ENCODE data around the gene DNAJC18. TPM values are rescaled to one million over a fixed set of nuclear protein-coding genes. Genes with fewer than 3 reads are reported as not detected.
A peak's percentile ranks its signal among the peaks of the same experiment; 100 is the strongest.
"Not testable (repeated sequence)": the region's sequence is repeated elsewhere in the genome, so short reads cannot be mapped to it uniquely, and the experiment has no call there.

DNAJC18 gene
- total RNA-seq, 4 donors from 2014 or later: 0.35 to 23.9 (median 3.4) TPM

DNA sequence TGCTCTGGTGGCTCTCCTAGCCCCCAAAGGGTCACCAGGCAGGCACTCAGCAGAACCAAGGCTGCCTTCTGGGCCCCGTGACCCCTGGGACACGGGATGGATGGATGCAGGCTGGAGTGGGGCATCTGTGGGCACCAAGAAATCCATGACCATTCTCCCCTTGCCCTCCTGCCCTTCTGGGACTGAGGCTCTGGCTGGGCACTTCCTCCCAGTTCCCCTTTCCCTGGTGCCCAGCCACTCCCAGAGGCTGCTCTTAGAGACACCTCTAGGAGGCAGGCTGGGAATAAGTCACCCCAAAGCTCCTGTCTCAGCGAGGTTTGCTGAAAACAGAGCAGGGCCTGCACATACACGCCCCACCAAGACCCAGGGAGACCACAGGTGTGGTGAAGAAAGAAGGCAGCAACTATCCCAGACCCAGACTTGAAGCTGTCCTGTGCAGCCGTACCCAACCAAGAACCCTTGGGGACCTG lies 42.3 kb upstream of the DNAJC18 start:
- H3K27me3 ChIP-seq: no peaks in the 10 kb centered on the region
- TF ChIP-seq POLR2A (IDR thresholded peaks at IDR 0.05): no peak
- TF ChIP-seq, protein P1, sequence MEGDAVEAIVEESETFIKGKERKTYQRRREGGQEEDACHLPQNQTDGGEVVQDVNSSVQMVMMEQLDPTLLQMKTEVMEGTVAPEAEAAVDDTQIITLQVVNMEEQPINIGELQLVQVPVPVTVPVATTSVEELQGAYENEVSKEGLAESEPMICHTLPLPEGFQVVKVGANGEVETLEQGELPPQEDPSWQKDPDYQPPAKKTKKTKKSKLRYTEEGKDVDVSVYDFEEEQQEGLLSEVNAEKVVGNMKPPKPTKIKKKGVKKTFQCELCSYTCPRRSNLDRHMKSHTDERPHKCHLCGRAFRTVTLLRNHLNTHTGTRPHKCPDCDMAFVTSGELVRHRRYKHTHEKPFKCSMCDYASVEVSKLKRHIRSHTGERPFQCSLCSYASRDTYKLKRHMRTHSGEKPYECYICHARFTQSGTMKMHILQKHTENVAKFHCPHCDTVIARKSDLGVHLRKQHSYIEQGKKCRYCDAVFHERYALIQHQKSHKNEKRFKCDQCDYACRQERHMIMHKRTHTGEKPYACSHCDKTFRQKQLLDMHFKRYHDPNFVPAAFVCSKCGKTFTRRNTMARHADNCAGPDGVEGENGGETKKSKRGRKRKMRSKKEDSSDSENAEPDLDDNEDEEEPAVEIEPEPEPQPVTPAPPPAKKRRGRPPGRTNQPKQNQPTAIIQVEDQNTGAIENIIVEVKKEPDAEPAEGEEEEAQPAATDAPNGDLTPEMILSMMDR (IDR thresholded peaks at IDR 0.05): no peak
- H3K4me1 ChIP-seq: peaks cover 0 to 26% (median 0%) of the 10 kb centered on the region in 4 donors
- H3K27ac ChIP-seq: peak overlapping the region; percentile 74 to 93 (median 87)
- peaks cover 0 to 13% (median 0%) of the 10 kb centered on the region in 3 donors for H3K36me3 ChIP-seq
- H3K9me3 ChIP-seq: no peaks in the 10 kb centered on the region
- H3K4me3 ChIP-seq: peak overlapping the region; percentile 34 to 55 (median 44)
- peak in 1 of 3 donors; percentile 22 for DNase-seq

DNA sequence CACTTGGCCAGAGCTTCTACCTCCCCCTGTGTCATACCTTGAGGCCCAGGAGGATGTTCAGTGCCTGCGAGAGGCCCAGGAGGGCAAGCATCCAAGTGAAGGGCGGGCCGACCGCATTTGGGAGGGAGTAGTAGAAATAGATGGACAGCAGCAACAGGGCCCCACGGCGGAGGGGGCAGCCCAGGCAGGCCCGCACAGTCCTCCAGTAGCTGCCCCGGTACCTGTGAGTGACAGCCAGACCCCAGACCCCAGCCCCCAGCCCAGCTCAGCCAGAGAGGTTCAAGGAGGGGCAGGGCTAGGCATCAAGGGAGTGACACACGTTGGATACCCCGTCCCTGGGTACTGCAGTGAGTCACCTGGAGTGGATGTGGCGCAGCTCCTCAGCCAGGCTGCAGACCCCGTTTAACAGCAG lies 41.8 kb upstream of the DNAJC18 start:
- H3K9me3 ChIP-seq: no peaks in the 10 kb centered on the region
- H3K4me3 ChIP-seq: peak overlapping the region; percentile 34 to 55 (median 44)
- peak in 1 of 3 donors; percentile 63 for DNase-seq
- H3K36me3 ChIP-seq: peaks cover 0 to 17% (median 0%) of the 10 kb centered on the region in 3 donors
- peak overlapping the region; percentile 74 to 93 (median 87) for H3K27ac ChIP-seq
- peaks cover 0 to 26% (median 0%) of the 10 kb centered on the region in 4 donors for H3K4me1 ChIP-seq
- no peaks in the 10 kb centered on the region for H3K27me3 ChIP-seq
- TF ChIP-seq, protein P1 (IDR thresholded peaks at IDR 0.05): no peak
- no peak for TF ChIP-seq POLR2A (IDR thresholded peaks at IDR 0.05)

DNA sequence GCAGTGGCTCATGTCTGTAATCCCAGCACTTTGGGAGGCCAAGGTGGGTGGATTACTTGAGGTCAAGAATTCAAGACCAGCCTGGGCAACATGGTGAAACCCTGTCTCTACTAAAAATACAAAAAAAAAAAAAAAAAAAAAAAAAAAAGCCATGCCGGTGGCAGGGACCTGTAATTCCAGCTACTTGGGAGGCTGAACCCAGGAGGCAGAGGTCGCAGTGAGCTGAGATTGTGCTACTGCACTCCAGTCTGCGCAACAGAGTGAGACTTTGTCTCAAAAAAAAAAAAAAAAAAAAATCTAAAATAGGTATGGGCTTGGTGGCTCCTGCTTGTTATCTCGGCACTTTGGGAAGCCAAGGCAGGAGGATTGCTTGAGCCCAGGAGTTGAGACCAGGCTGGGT lies 40.4 kb upstream of the DNAJC18 start:
- H3K4me3 ChIP-seq, H3K27me3 ChIP-seq, DNase-seq, H3K9me3 ChIP-seq, H3K27ac ChIP-seq: not testable (repeated sequence)
- Histone ChIP-seq H3K4me1 (peaks cover 0 to 35% (median 0%) of the 10 kb centered on the region in 4 donors), H3K36me3 (peaks cover 0 to 20% (median 0%) of the 10 kb centered on the region in 3 donors)

DNA sequence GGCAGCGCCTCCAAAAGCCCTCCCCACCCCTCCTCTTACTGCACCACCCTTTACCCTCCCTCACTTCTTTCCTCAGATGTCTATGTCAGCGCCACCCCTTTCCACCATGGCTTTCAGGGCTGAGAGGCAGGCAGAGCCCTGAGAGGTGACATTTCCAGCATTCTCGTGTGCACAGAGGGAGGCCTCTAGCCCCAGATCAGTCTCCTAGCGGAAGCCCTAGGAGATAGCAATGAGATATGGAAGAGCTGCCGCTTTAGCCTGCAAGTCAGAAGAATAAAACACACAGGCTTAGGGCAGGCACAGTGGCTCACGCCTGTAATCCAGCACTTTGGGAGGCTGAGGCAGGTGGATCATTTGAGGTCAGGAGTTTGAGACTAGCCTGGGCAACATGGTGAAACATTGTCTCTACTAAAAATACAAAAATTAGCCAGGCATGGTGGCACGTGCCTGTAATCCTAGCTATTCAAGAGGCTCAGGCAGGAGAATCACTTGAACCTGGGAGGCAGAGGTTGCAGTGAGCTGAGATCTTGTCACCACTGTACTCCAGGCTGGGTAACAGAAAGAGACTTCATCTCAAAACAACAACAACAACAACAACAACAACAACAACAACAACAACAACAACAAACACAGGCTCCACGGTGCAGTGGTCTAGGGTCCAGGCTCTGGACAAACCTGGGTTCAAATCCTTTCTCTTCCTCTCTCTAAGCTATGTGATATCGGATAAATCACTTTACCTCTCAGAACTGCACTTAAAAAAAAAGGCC lies 39.5 kb upstream of the DNAJC18 start:
- not testable (repeated sequence) for DNase-seq, H3K9me3 ChIP-seq, H3K27ac ChIP-seq, H3K27me3 ChIP-seq, H3K4me3 ChIP-seq
- H3K36me3 ChIP-seq: peaks cover 0 to 20% (median 0%) of the 10 kb centered on the region in 3 donors
- H3K4me1 ChIP-seq: peaks cover 0 to 42% (median 0%) of the 10 kb centered on the region in 4 donors

DNA sequence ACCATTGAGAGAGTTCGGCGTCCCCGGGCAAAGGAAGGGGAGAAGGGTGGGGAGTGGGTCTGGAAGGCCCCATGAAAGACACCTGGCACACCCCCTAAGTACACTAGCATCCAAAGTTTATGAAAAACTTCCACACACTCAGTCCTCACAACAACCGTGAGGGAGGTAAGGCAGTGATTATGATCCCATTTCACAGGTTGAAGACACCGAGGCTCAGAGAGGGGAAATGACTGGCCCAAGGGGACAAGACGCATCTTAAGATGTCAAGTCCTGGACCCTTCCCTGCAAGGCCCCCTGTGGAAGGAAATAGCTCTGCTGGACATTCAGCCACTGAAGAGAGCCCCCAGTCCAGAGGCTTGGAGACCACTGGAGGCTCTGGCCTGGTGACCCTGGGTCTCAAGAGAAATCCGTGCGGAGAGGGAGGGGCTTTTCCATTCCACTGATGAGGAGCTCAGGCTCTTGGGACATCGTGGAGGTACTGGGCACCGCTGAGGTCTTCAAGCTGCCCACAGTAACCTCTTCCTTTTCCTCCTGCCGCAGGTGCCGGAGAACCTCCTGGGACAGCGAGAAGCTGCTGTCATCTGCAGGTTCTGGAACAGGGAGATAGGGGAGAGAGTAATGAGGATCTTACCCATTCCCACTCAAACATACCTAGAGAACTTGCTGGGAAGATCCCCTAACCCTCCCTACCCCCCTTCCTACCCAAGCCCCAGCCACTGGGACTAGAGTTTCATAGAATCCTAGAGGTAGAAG lies 36.7 kb upstream of the DNAJC18 start:
- no peaks in the 10 kb centered on the region for H3K27me3 ChIP-seq
- no peak for DNase-seq
- TF ChIP-seq POLR2A (IDR thresholded peaks at IDR 0.05): no peak
- TF ChIP-seq, protein P1 (IDR thresholded peaks at IDR 0.05): no peak
- no peaks in the 10 kb centered on the region for H3K9me3 ChIP-seq
- peaks cover 0 to 20% (median 0%) of the 10 kb centered on the region in 3 donors for H3K36me3 ChIP-seq
- H3K4me3 ChIP-seq: no peak overlapping the region
- H3K27ac ChIP-seq: peak overlapping the region in 2 of 4 donors; percentile 2 to 26
- peaks cover 0 to 52% (median 3%) of the 10 kb centered on the region in 4 donors for H3K4me1 ChIP-seq

DNA sequence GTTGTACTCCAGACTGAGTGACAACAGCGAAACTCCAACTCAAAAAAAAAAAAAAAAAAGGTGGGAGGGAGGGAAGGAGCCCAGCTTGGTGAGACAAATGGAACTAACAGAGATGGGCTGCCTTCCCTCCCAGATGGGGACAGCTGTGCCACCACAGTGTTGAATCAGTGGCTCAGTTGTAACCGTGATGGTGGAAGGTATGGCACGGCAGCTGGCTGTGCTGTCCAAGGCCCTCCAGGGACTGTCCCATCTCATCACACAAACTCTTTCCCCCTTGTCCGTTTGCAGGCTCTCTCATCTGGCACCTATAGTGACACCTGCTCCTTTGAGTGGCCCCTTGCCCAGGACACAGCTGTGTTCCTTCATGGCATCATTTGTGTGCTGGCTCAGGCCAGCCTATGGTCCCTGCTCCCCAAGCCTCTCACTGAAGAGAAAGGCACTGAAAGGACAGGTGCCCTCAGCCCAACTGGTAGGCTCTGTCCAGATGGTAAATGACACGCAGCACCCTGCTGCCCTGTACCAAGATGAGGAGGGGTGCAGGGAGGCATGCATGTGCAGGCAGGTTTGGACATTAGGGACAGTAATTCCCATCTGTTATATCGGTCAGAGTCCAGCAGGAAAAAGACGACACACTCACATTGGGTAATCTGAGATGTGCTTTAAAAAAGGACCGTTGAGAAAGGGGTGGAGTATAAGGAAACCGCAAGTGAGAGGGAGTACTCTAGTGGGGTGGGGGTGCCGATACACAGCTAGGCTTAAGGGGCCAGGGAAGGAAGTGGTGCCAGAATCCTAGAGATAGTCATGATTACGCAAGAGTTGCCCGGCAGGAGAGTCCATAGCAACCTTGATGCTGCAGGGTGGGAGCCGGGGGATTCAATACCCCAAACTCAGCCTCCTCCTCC lies 35.8 kb upstream of the DNAJC18 start:
- TF ChIP-seq POLR2A (IDR thresholded peaks at IDR 0.05): no peak
- TF ChIP-seq, protein P1 (IDR thresholded peaks at IDR 0.05): no peak
- Histone ChIP-seq H3K4me3 (no peak overlapping the region), H3K27ac (peak overlapping the region in 2 of 4 donors; percentile 2 to 26), H3K27me3 (no peaks in the 10 kb centered on the region), H3K9me3 (no peaks in the 10 kb centered on the region), H3K4me1 (peaks cover 3 to 49% (median 6%) of the 10 kb centered on the region in 4 donors), H3K36me3 (peaks cover 0 to 20% (median 0%) of the 10 kb centered on the region in 3 donors)
- DNase-seq: peak in 2 of 3 donors; percentile 29 to 64
